ENCODE results near the gene UCN.

GRCh38 chr2:27315122-27315521, 6.9 kb upstream of the UCN start:
- TF ChIP-seq POLR2A (IDR thresholded peaks at IDR 0.05; ENCODE audit: low read depth, low read length) (no peak), POLR2AphosphoS5 (IDR thresholded peaks at IDR 0.05; ENCODE audit: low read depth, low read length) (no peak), TAF1 (IDR thresholded peaks at IDR 0.05; ENCODE audit: borderline replicate concordance, low read depth, low read length) (no peak)
